Choroid plexus epithelial cell (primary cell): ENCODE data around the gene PLXND1.

ENCODE experiments used
- DNase-seq: peaks from one replicate; pipeline ENCODE4 v3.0.0-alpha.2; 2010; ENCODE audit warnings: low read depth
- H3K4me3 ChIP-seq: 2 replicates; pipeline ENCODE4 v1.5.1; 2011; ENCODE audit warnings: low read depth, mild to moderate bottlenecking, control low read depth, low read length, moderate library complexity
- TF ChIP-seq, protein P1 (sequence below): conservative IDR thresholded peaks from 2 replicates; pipeline ENCODE4 v1.5.1; 2011; ENCODE audit warnings: low read depth, mild to moderate bottlenecking, control low read depth, inconsistent platforms, low read length, moderate library complexity

Gene PLXND1

DNA sequence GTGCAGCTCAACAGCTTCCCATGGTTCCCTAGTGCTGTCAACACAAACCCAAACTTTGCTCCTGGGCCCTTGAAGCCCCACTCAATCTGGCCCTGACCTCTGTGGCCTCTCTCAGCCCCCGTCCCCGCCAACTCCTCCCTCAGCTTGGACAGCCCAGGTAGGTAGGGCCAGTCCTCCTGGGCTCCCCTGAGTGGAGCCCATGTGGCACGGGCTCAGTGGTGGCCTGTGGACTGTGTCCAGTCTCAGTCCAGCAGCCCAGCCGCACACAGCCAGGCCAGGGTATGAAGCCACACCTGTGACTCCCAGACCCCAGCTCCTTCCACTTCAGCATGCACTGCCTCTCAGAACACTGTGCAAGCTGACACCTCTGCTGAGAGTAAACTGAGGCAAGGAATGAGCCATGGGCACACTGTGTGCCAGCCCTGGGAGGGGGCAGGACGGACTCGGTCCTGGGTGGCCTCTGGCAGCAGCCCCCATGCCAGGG is 11.5 kb downstream of the PLXND1 start:
- TF ChIP-seq, protein P1, sequence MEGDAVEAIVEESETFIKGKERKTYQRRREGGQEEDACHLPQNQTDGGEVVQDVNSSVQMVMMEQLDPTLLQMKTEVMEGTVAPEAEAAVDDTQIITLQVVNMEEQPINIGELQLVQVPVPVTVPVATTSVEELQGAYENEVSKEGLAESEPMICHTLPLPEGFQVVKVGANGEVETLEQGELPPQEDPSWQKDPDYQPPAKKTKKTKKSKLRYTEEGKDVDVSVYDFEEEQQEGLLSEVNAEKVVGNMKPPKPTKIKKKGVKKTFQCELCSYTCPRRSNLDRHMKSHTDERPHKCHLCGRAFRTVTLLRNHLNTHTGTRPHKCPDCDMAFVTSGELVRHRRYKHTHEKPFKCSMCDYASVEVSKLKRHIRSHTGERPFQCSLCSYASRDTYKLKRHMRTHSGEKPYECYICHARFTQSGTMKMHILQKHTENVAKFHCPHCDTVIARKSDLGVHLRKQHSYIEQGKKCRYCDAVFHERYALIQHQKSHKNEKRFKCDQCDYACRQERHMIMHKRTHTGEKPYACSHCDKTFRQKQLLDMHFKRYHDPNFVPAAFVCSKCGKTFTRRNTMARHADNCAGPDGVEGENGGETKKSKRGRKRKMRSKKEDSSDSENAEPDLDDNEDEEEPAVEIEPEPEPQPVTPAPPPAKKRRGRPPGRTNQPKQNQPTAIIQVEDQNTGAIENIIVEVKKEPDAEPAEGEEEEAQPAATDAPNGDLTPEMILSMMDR, result no peak
- H3K4me3 ChIP-seq, result no peak overlapping the region
- no peak for DNase-seq

DNA sequence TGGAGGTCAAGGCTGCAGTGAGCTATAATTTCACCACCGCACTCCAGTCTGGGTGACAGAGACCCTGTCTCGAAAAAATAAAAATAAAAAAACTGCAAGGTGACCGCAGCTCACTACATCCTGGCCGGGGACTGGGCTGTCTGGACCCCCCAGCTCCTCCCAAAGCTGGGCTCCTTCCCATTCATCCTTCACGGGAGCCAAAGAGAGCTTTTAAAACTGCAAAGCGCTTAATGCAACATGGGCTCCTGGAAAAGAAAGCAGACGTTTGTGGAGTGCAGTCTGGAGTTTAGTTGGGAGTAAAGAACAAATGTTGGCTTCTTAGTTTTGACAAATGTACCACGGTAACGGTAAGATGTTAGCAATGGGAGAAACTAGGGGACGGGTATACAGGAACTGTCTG is 12.1 kb downstream of the PLXND1 start:
- no peak for DNase-seq
- H3K4me3 ChIP-seq, result no peak overlapping the region
- TF ChIP-seq, protein P1, result no peak

DNA sequence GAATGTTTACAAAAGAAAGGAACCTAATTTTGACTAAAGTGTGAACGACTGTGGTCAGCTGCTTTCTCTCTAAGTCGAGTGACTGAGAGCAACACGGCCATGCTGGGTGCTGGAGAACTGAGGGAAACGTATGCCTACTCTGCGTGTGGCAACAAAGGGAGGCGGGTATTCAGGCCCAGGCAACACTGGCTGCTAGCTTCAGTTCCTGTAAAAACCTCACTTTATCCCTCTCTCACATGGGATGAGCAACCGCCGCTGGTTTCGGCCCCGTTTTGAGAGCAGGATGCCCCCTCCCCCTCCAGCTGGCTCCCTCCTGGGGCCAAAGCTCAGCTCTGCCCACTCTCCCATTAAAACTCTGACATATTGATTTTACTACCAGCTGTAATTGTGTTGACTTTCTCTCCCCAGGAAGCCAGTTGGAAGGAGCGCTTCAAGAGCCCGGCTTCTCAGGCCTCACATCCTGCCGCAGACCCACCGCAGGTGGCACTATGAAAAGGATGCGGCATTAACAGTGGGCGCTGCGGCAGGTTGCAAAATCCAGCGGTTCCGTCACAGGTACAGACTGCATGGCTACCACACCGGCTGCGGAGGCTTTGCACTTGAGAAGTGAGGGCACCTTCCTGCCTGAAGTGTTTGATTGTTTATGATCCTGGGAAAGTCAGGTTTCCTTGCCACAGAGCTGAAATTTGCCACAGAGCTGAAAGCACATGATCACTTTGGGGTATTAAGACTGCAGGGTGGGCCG is 12.7 kb downstream of the PLXND1 start:
- TF ChIP-seq, protein P1, result no peak
- no peak overlapping the region for H3K4me3 ChIP-seq
- DNase-seq, result no peak

DNA sequence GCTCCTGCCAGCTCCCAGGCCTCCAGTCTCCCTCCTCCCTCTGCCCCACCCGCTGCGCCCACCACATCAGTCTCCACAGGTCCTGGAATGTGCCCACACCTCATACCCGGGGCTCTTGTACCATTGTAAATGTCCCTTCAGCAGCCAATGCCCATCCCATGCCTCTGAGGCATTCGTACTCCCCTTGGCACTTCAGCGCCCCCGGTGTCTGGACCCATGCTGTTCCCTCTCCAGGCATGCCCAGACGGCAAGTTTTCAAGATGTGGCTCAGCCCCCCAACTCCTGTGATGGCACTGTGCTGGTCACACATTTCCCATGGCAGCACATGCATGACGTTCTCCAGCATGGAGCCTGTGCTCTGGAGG is 13.3 kb downstream of the PLXND1 start:
- no peak for DNase-seq
- TF ChIP-seq, protein P1, result peak; percentile 9
- H3K4me3 ChIP-seq, result no peak overlapping the region

DNA sequence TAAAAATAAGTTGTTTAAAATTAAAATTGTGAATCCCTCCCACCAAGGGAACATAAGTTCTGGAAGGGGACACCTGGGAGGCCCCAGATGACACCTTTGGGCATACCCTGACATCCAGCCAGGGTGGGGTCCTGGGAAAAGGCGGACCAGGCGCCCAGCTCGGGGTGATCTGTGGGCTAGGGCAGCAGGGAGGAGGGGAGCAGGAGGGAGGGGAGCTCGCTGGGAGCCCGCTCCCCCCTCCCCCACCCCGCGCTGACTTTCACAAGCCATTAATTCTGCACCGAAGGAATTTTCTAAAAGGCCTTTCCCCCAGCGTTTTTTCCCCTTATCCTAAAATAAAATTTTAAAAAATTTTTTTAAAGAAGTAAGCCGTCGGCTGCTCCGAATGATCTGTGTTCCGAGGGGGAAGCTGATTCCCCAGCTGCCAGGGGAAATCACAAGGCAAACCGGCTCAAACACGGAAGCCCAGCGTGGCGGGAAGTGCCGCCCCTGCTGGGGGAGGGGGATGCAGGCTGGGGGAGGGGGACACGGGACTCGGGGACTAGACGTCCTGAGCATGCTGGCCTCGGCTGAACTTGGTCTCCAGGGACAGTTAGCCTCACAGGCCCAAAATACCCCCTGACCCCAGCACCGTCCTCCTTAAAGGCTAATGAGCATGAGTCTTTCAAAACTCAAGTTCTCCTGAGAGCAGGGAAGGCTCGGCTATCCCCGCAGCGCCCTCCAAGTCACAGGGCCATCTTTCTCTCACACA is 13.9 kb downstream of the PLXND1 start:
- DNase-seq, result peak; percentile 54
- TF ChIP-seq, protein P1, result no peak
- H3K4me3 ChIP-seq, result peak overlapping the region; percentile 8

DNA sequence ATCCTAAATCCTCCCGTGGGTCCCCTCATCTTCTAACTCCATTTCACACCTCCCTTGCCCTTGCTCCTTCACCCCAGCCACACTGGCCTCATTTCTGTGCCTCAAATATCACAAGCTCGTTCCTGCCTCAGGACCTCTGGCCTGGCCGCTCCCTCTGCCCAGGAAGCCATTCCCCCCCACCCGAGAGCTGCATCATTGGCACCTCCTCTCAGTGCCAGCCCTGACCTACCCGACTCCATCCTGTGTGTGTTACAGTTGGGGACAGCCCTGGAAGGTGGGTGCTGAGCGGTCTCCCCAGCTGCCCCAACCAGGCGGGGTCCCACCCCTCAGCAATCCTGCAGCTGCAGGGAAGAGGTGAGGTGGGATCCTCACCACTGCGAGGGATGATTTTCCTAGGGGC is 14.5 kb downstream of the PLXND1 start:
- no peak overlapping the region for H3K4me3 ChIP-seq
- DNase-seq, result no peak
- TF ChIP-seq, protein P1, result no peak
